Breast epithelium (tissue), 4 donors: ENCODE data around the gene FAM174B. TPM values are rescaled to one million over a fixed set of nuclear protein-coding genes. Genes with fewer than 3 reads are reported as not detected.
A peak's percentile ranks its signal among the peaks of the same experiment; 100 is the strongest.

Experiments used
- DNase-seq, 2 donors: peaks; one replicate each; pipeline ENCODE4 v3.0.0-alpha.2; 2019; ENCODE audit warnings: low spot score in 2 of 2
- H3K27ac ChIP-seq, 2 donors: fragments of 200-600 bp; sonication (generic) in 1 of 2; one replicate each; pipeline ENCODE4 v1.5.1; 2016 to 2019; ENCODE audit warnings: mild to moderate bottlenecking in 1 of 2
- H3K27me3 ChIP-seq, 2 donors: fragments of 200-600 bp; sonication (generic) in 1 of 2; one replicate each; pipeline versions ENCODE4 v1.5.1 to v1.6.0; 2017 to 2019; ENCODE audit warnings: control low read depth in 1 of 2, mild to moderate bottlenecking in 1 of 2
- H3K36me3 ChIP-seq: fragments of 200-600 bp; one replicate; pipeline ENCODE4 v1.5.1; 2019
- H3K4me1 ChIP-seq, 2 donors: fragments of 200-600 bp; sonication (generic); one replicate each; pipeline ENCODE4 v1.5.1; 2016 to 2019; ENCODE audit warnings: control low read depth in 1 of 2
- H3K4me3 ChIP-seq, 3 donors: fragments of 200-600 bp; sonication (generic); 1 replicate in 2 of 3; 2 replicates in 1 of 3; pipeline ENCODE4 v1.5.1; 2016 to 2019; ENCODE audit warnings: mild to moderate bottlenecking in 3 of 3, moderate library complexity in 2 of 3
- H3K9me3 ChIP-seq, 2 donors: fragments of 200-600 bp; sonication (generic) in 1 of 2; one replicate each; pipeline ENCODE4 v1.5.1; 2016 to 2019; ENCODE audit warnings: control low read depth in 1 of 2
- POLR2A ChIP-seq: fragments of 450-650 bp; IDR thresholded peaks from one replicate; pipeline ENCODE4 v1.6.1; 2016; ENCODE audit warnings: antibody characterized with exemption, mild to moderate bottlenecking, moderate library complexity
- POLR2AphosphoS5 ChIP-seq, 3 donors: sonication (generic); formaldehyde crosslinking; IDR thresholded peaks; one replicate each; pipeline ENCODE4 v1.6.1; 2017; ENCODE audit warnings: antibody characterized with exemption in 3 of 3
- intact Hi-C: fragments of 100-400 bp; cut with DNase I; formaldehyde crosslinking; loops from one replicate; pipeline ENCODE4 v1.15.1; 2023; ENCODE audit warnings: low total_unique reads
- total RNA-seq, 3 donors: library from RNA; depleted of rRNA; stranded (reverse); fragments of >200 nt; gene quantifications; one replicate each; pipeline ENCODE4 v1.1.0, GENCODE V29; 2016
- TF ChIP-seq, protein P1 (sequence below), 3 donors: fragments of 450-650 bp; IDR thresholded peaks; one replicate each; pipeline ENCODE4 v1.5.1; 2016 to 2017; ENCODE audit warnings: antibody characterized with exemption in 3 of 3, mild to moderate bottlenecking in 3 of 3, moderate library complexity in 3 of 3

The FAM174B gene
- total RNA-seq, 3 donors from 2014 or later = 4.3 to 34.7 (median 20.6) TPM

- H3K4me3 ChIP-seq = no peak overlapping the region
- no peaks in the 10 kb centered on the region for H3K36me3 ChIP-seq
- intact Hi-C loops = no loop called here
- H3K9me3 ChIP-seq = no peaks in the 10 kb centered on the region
- no peak for TF ChIP-seq POLR2AphosphoS5 (IDR thresholded peaks at IDR 0.05)
- TF ChIP-seq, protein P1, sequence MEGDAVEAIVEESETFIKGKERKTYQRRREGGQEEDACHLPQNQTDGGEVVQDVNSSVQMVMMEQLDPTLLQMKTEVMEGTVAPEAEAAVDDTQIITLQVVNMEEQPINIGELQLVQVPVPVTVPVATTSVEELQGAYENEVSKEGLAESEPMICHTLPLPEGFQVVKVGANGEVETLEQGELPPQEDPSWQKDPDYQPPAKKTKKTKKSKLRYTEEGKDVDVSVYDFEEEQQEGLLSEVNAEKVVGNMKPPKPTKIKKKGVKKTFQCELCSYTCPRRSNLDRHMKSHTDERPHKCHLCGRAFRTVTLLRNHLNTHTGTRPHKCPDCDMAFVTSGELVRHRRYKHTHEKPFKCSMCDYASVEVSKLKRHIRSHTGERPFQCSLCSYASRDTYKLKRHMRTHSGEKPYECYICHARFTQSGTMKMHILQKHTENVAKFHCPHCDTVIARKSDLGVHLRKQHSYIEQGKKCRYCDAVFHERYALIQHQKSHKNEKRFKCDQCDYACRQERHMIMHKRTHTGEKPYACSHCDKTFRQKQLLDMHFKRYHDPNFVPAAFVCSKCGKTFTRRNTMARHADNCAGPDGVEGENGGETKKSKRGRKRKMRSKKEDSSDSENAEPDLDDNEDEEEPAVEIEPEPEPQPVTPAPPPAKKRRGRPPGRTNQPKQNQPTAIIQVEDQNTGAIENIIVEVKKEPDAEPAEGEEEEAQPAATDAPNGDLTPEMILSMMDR (IDR thresholded peaks at IDR 0.05) = no peak
- no peak for TF ChIP-seq POLR2A
- peaks cover 0 to 4% of the 10 kb centered on the region in 2 donors for H3K4me1 ChIP-seq
- no peaks in the 10 kb centered on the region for H3K27me3 ChIP-seq
- peak overlapping the region; percentile 39 to 52 for H3K27ac ChIP-seq
- no peak for DNase-seq
Measured at GRCh38 chr15:92653366-92653765, 2.2 kb downstream of the FAM174B start.

- Histone ChIP-seq H3K27ac (peak overlapping the region in 1 of 2 donors; percentile 39), H3K4me1 (peaks cover 0 to 6% of the 10 kb centered on the region in 2 donors), H3K36me3 (no peaks in the 10 kb centered on the region), H3K4me3 (peak overlapping the region in 1 of 3 donors; percentile 21), H3K27me3 (no peaks in the 10 kb centered on the region), H3K9me3 (no peaks in the 10 kb centered on the region)
- intact Hi-C loops = no loop called here
- DNase-seq = peak; percentile 19 to 78
- TF ChIP-seq POLR2A (no peak), POLR2AphosphoS5 (IDR thresholded peaks at IDR 0.05) (no peak)
- TF ChIP-seq, protein P1 (IDR thresholded peaks at IDR 0.05) = no peak
Measured at GRCh38 chr15:92652576-92652966, 3.0 kb downstream of the FAM174B start.

GRCh38 chr15:92651877-92652575 lies 3.5 kb downstream of the FAM174B start:
- Histone ChIP-seq H3K4me3 (peak overlapping the region in 1 of 3 donors; percentile 21), H3K4me1 (peaks cover 0 to 6% of the 10 kb centered on the region in 2 donors), H3K27me3 (no peaks in the 10 kb centered on the region), H3K27ac (peak overlapping the region in 1 of 2 donors; percentile 39), H3K9me3 (no peaks in the 10 kb centered on the region), H3K36me3 (no peaks in the 10 kb centered on the region)
- intact Hi-C loops = no loop called here
- peak in 1 of 2 donors; percentile 7 for DNase-seq
- no peak for TF ChIP-seq POLR2A
- TF ChIP-seq, protein P1 (IDR thresholded peaks at IDR 0.05) = no peak
- TF ChIP-seq POLR2AphosphoS5 (IDR thresholded peaks at IDR 0.05) = no peak

DNA sequence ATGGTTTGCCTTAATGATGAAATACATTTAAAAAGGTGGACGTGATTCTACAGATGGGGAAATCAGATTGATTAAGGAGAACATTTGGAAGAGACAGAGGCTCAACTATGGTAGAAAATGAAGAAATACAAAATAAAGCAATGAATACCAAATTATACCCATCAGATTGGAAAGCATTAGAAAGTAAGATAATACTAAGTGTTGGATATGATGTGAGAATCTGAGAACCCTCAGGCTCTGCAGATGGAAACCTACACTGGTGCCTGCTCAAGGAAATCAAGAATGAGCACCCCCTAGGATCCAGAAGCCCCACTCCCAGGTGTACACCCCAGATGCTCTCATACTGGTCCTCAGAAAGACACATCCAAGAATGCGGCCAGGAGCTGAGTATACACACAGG lies 4.6 kb downstream of the FAM174B start:
- Histone ChIP-seq H3K9me3 (no peaks in the 10 kb centered on the region), H3K27ac (no peak overlapping the region), H3K4me1 (peaks cover 0 to 6% of the 10 kb centered on the region in 2 donors), H3K4me3 (no peak overlapping the region), H3K36me3 (no peaks in the 10 kb centered on the region), H3K27me3 (no peaks in the 10 kb centered on the region)
- TF ChIP-seq, protein P1 (IDR thresholded peaks at IDR 0.05) = no peak
- no peak for DNase-seq
- intact Hi-C loops = no loop called here

- Histone ChIP-seq H3K9me3 (no peaks in the 10 kb centered on the region), H3K4me3 (peak overlapping the region in 1 of 3 donors; percentile 3), H3K27me3 (no peaks in the 10 kb centered on the region), H3K27ac (peak overlapping the region; percentile 29 to 57), H3K36me3 (no peaks in the 10 kb centered on the region), H3K4me1 (peaks cover 0 to 6% of the 10 kb centered on the region in 2 donors)
- TF ChIP-seq POLR2A (no peak), POLR2AphosphoS5 (IDR thresholded peaks at IDR 0.05) (no peak)
- TF ChIP-seq, protein P1 (IDR thresholded peaks at IDR 0.05) = no peak
- DNase-seq = peak in 1 of 2 donors; percentile 20
- intact Hi-C loops = no loop called here
Measured at GRCh38 chr15:92650256-92650655, 5.3 kb downstream of the FAM174B start.
